Measurements from ENCODE around the gene CACNA1C. TPM values are rescaled to one million over a fixed set of nuclear protein-coding genes. Genes with fewer than 3 reads are reported as not detected.
A peak's percentile ranks its signal among the peaks of the same experiment; 100 is the strongest.

CACNA1C gene
- total and polyA plus RNA-seq, 2 of the 4 experiments (the other 2 are of a cell fraction): 1.6 to 2.6 TPM

- ATAC-seq (ENCODE audit: low read depth) (peak; percentile 89), DNase-seq (peak; percentile 97)
- peak overlapping the region; percentile 13; the same call in 1 of the 2 replicates for H3K23ac ChIP-seq (ENCODE audit: low read depth, low read length)
- BruUV-seq (replicated peaks): no TSS peak
- H3K27me3 ChIP-seq (ENCODE audit: control insufficient read depth, insufficient read depth, low read length): no peaks in the 10 kb centered on the region
- peak overlapping the region; percentile 88 for H3K4ac ChIP-seq (ENCODE audit: low read depth, low read length)
- intact Hi-C loops (cut with micrococcal nuclease) (loop anchor here (1.0 kb wide), 1 partner anchor 60 kb away; no protein-coding TSS in a partner anchor), dilution Hi-C loops (cut with HindIII; ENCODE audit: low sequenced_read_pairs, unreplicated experiment) (no loop called here), in situ Hi-C loops (cut with MboI; ENCODE audit: low sequenced_read_pairs) (no loop called here)
- H4K8ac ChIP-seq (ENCODE audit: low read depth in 2 of 2, low read length in 2 of 2): peak overlapping the region; percentile 33 to 75
- no peak overlapping the region for H3K4me3 ChIP-seq (ENCODE audit: insufficient read depth, low read depth, low read length)
- no peaks in the 10 kb centered on the region for H3K9me3 ChIP-seq (ENCODE audit: control insufficient read depth, insufficient read depth, low read length)
- H2AFZ ChIP-seq (replicated peaks; ENCODE audit: low read length, poor library complexity): peak overlapping the region; percentile 86
- H3K9ac ChIP-seq (ENCODE audit: low read depth, low read length): peak overlapping the region; percentile 25; the same call in 1 of the 2 replicates
- POLR2A ChIA-PET (ENCODE audit: unreplicated experiment): no interaction called here
- H4K91ac ChIP-seq (ENCODE audit: insufficient read depth, low read depth, low read length): peak overlapping the region; percentile 92
- CTCF ChIA-PET: interaction anchor here (1.1 kb wide), 1 partner anchor 11 kb away, joined by 4 read pairs; no protein-coding TSS in a partner anchor
- 0 out of 2 replicates have a peak, but pooled peaks cover 3% of the 10 kb centered on the region for H4K20me1 ChIP-seq (ENCODE audit: insufficient read depth, low read length)
- peak overlapping the region; percentile 60 for H4K5ac ChIP-seq (ENCODE audit: low read depth, low read length)
- peak overlapping the region; percentile 81 for H2AK5ac ChIP-seq (ENCODE audit: low read depth, low read length)
- peaks cover 0 to 38% of the 10 kb centered on the region in 2 experiments; a peak in 3 of 4 replicates for H3K79me1 ChIP-seq (ENCODE audit: low read depth in 1 of 2, low read length in 2 of 2)
- H3K14ac ChIP-seq (replicated peaks; ENCODE audit: low read depth, low read length): peak overlapping the region; percentile 63
- peaks cover 44% of the 10 kb centered on the region for H3K4me1 ChIP-seq (ENCODE audit: control insufficient read depth, insufficient read depth, low read length)
- peak overlapping the region; percentile 93 for H2BK120ac ChIP-seq (ENCODE audit: low read depth, low read length)
- H3K4me2 ChIP-seq (ENCODE audit: low read depth, low read length): peak overlapping the region; percentile 44
- peak overlapping the region; percentile 63; the same call in 1 of the 2 replicates for H3K56ac ChIP-seq (ENCODE audit: extremely low read depth, insufficient read depth, low read length)
- peak overlapping the region; percentile 83 for H3K27ac ChIP-seq (ENCODE audit: insufficient read depth, low read length)
- no CpG with 5 or more reads among the region's 8 CpGs for WGBS, 2 experiments (ENCODE audit: extremely low coverage in 2 of 2, insufficient read length in 1 of 2)
- H2BK15ac ChIP-seq (ENCODE audit: low read depth, low read length): peak overlapping the region; percentile 75
- no peaks in the 10 kb centered on the region for H3K36me3 ChIP-seq (ENCODE audit: control insufficient read depth, insufficient read depth, low read length)
- H2BK5ac ChIP-seq (ENCODE audit: low read depth, low read length, poor library complexity, severe bottlenecking): peak overlapping the region; percentile 90
- H2AK9ac ChIP-seq (replicated peaks; ENCODE audit: low read depth, low read length, poor library complexity): peak overlapping the region; percentile 87
- peaks cover 36% of the 10 kb centered on the region for H3K9me1 ChIP-seq (ENCODE audit: insufficient read depth, low read length)
- H3K18ac ChIP-seq (ENCODE audit: low read depth, low read length): peak overlapping the region; percentile 70
- H2BK20ac ChIP-seq (ENCODE audit: low read depth, low read length): peak overlapping the region; percentile 91
- TF ChIP-seq NFE2L2 (IDR thresholded peaks at IDR 0.05; ENCODE audit: low read depth, low read length) (no peak), USF2 (IDR thresholded peaks at IDR 0.05; ENCODE audit: low read depth, low read length) (peak; percentile 34; the same call in 1 of the 2 replicates), MAZ (IDR thresholded peaks at IDR 0.05; ENCODE audit: borderline replicate concordance, low read depth, low read length) (peak; percentile 44; the same call in 1 of the 2 replicates), RFX5 (IDR thresholded peaks at IDR 0.05; ENCODE audit: low read depth, low read length) (no peak), SMC3 (IDR thresholded peaks at IDR 0.05; ENCODE audit: low read depth, low read length) (peak; percentile 28; the same call in 1 of the 2 replicates), MAFK (IDR thresholded peaks at IDR 0.05; ENCODE audit: low read depth, low read length) (no peak; the same call in 1 of the 2 replicates), POLR2A (IDR thresholded peaks at IDR 0.05; ENCODE audit: low read depth, low read length) (no peak), FOS (IDR thresholded peaks at IDR 0.05; ENCODE audit: low read depth, low read length) (peak; percentile 94), MXI1 (IDR thresholded peaks at IDR 0.05; ENCODE audit: borderline replicate concordance, low read depth, low read length) (peak; percentile 68; the same call in 1 of the 2 replicates), BHLHE40 (IDR thresholded peaks at IDR 0.05; ENCODE audit: low read depth, low read length) (peak; percentile 81), RAD21 (IDR thresholded peaks at IDR 0.05; ENCODE audit: low read length) (peak; percentile 37), RCOR1 (IDR thresholded peaks at IDR 0.05; ENCODE audit: insufficient replicate concordance, low read length) (peak; percentile 18), CEBPB (IDR thresholded peaks at IDR 0.05; ENCODE audit: low read depth, low read length) (peak; percentile 56), ELK1 (IDR thresholded peaks at IDR 0.05; ENCODE audit: borderline replicate concordance, low read depth, low read length) (no peak), CHD1 (IDR thresholded peaks at IDR 0.05; ENCODE audit: low read depth, low read length) (no peak)
Observed at GRCh38 chr12:2244013-2244861, 191.4 kb downstream of the CACNA1C start.

Data from IMR-90 (cell line).